ENCODE results near the gene TIPIN.
"Not testable (repeated sequence)": the region's sequence is repeated elsewhere in the genome, so short reads cannot be mapped to it uniquely, and the experiment has no call there.

TIPIN gene

DNA sequence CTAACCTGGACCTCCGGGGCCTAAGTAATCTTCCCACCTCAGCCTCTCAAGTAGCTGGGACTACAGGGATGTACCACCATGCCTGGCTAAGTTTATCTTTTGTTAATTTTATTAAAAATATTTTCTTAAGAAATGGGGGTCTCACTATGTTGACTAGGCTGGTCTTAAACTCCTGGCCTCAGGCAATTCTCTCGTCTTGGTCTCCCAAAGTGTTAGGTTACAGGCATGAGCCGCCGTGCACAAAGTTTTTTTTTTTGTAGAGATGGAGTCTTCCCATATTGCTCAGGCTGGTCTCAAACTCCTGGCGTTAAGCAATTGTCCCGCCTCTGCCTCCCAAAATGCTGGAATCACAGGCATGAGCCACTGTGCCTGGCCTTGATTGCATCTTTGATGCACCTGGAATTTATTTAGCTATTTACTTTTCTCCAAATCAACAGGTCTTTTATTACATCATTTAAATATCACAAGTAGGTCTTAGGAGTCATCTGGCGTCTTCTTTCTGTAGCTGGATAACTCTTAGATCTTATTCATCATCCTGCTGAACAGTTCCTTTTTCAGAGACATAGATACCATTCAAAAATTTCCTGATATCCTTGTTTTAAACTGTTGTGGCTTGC, 22.4 kb upstream of the TIPIN start:
- H3K27me3 ChIP-seq, result no peaks in the 10 kb centered on the region
- H3K4me3 ChIP-seq (ENCODE audit: low read depth in 1 of 2, low read length in 1 of 2), result no peak overlapping the region
- no peaks in the 10 kb centered on the region for H3K4me1 ChIP-seq (ENCODE audit: control insufficient read depth in 1 of 2, insufficient read depth in 1 of 2, low read depth in 1 of 2, low read length in 1 of 2)
- TF ChIP-seq, protein P1, sequence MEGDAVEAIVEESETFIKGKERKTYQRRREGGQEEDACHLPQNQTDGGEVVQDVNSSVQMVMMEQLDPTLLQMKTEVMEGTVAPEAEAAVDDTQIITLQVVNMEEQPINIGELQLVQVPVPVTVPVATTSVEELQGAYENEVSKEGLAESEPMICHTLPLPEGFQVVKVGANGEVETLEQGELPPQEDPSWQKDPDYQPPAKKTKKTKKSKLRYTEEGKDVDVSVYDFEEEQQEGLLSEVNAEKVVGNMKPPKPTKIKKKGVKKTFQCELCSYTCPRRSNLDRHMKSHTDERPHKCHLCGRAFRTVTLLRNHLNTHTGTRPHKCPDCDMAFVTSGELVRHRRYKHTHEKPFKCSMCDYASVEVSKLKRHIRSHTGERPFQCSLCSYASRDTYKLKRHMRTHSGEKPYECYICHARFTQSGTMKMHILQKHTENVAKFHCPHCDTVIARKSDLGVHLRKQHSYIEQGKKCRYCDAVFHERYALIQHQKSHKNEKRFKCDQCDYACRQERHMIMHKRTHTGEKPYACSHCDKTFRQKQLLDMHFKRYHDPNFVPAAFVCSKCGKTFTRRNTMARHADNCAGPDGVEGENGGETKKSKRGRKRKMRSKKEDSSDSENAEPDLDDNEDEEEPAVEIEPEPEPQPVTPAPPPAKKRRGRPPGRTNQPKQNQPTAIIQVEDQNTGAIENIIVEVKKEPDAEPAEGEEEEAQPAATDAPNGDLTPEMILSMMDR (IDR thresholded peaks at IDR 0.05), result no peak
- H3K27ac ChIP-seq, result no peak overlapping the region
- no peaks in the 10 kb centered on the region for H3K36me3 ChIP-seq
- H3K9me3 ChIP-seq, result no peaks in the 10 kb centered on the region

DNA sequence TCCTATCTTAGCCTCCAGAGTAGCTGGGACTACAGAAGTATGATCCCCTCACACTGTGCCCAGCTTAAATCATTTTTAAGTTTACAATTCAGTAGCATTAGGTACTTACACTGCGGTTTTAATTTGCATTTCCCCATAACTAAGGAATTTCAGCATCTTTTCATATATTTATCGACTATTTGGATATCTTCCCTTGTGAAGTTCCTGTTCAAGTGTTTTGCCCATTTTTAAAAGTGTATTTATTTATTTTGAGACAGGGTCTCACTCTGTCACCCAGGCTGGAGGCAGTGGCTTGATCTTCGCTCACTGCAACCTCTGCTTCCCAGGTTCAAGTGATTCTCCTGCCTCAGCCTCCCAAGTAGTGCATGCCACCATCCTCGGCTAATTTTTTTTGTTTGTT, 17.7 kb upstream of the TIPIN start:
- TF ChIP-seq, protein P1 (IDR thresholded peaks at IDR 0.05), result no peak
- H3K27me3 ChIP-seq, result no peaks in the 10 kb centered on the region
- no peak overlapping the region for H3K4me3 ChIP-seq (ENCODE audit: low read depth in 1 of 2, low read length in 1 of 2)
- H3K9me3 ChIP-seq, result no peaks in the 10 kb centered on the region
- no peak overlapping the region for H3K27ac ChIP-seq
- no peaks in the 10 kb centered on the region for H3K36me3 ChIP-seq
- H3K4me1 ChIP-seq (ENCODE audit: control insufficient read depth in 1 of 2, insufficient read depth in 1 of 2, low read depth in 1 of 2, low read length in 1 of 2), result peaks cover 7 to 11% of the 10 kb centered on the region in 2 experiments

DNA sequence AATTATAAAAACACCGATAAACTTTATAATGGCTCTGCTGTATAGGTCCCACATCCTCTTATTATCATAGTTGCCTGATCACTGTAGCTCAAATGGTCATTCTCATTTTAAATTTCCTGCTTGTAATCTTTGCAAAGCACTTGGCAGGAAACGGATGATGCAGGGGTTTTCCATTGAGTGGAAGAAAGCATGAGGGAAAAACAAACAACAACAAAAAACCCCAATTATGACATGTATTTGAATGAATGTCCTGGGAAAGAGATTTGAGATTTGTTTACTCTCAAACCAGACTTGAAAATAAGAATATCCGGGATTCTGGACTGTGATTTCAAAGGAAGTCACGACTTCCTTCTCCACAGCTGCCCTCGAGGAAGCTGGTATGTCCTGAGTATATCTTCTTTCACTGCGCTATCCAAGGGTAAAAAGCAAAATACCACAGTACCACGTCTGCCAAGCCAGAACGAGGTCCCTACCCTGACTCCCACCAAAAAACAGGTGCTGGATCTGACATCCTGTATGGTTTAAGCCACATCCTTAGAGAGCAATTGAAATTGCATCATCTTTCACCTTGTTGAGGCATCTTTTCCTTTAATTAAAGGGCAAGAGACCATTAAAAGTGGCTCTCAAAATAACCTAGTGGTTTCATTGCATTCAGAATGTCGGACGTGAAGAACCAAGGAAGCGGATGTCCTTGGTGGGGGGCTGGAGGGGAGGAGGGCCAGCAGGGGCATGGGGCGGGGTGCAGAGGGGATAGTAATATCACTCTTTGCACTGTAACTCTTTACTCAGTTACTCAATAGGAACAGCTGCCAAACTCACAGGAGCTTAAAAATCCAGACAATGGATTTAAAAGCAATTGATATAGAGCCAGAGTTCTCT, 13.5 kb upstream of the TIPIN start:
- peak overlapping the region; percentile 40 for H3K27ac ChIP-seq

DNA sequence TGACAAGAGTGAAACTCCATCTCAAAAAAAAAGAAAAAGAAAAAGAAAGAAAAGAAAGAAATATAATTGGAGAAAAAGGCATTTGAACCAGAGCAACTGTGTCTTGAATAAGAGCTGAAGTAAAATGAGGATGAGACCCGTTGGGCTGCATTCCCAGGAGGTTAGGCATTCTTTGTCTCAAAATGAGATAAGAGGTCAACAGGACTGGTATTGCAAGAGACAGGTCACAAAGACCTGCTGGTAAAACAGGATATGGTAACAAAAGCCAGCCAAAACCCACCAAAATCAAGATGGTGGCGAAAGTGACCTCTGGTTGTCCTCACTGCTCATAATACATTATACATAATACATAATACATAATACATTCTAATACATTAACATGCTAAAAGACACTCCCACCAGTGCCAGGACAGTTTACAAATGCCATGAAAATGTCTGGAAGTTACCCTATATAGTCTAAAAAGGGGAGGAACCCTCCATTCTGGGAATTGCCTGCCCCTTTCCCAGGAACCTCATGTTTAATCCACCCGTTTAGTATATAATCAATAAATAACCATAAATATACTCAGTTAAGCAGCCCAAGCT, 8.6 kb upstream of the TIPIN start:
- no peak overlapping the region for H3K4me3 ChIP-seq (ENCODE audit: low read depth in 1 of 2, low read length in 1 of 2)
- no peaks in the 10 kb centered on the region for H3K36me3 ChIP-seq
- peaks cover 5 to 6% of the 10 kb centered on the region in 2 experiments for H3K4me1 ChIP-seq (ENCODE audit: control insufficient read depth in 1 of 2, insufficient read depth in 1 of 2, low read depth in 1 of 2, low read length in 1 of 2)
- H3K27ac ChIP-seq, result no peak overlapping the region
- H3K27me3 ChIP-seq, result no peaks in the 10 kb centered on the region
- H3K9me3 ChIP-seq, result no peaks in the 10 kb centered on the region
- TF ChIP-seq, protein P1 (IDR thresholded peaks at IDR 0.05), result no peak

More for the DNA sequence above, 13.5 kb upstream of the TIPIN start:
- Histone ChIP-seq H3K4me1 (ENCODE audit: control insufficient read depth in 1 of 2, insufficient read depth in 1 of 2, low read depth in 1 of 2, low read length in 1 of 2) (peaks cover 7 to 11% of the 10 kb centered on the region in 2 experiments), H3K36me3 (no peaks in the 10 kb centered on the region), H3K9me3 (no peaks in the 10 kb centered on the region), H3K4me3 (ENCODE audit: low read depth in 1 of 2, low read length in 1 of 2) (peak overlapping the region; percentile 48 to 50), H3K27me3 (no peaks in the 10 kb centered on the region)
- TF ChIP-seq, protein P1 (IDR thresholded peaks at IDR 0.05), result no peak

DNA sequence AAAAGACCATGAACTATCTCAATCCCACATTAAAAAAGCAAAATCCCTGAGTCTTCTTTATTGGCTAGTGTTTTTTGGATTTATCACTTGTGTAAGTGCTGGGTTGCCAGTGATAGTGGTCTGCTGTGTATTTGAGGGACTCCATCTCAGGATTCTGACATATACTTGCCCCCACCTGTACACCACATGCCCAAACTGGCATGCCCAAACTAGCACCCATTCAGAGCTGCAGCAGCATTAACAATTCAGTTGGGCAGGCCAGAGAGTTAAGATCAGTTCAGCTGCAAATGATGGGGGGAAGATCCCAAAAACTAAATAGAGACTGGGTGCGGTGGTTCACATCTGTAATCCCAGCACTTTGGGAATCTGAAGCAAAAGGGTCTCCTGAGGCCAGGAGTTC, 6.3 kb upstream of the TIPIN start:
- no peak overlapping the region for H3K27ac ChIP-seq
- no peak overlapping the region for H3K4me3 ChIP-seq (ENCODE audit: low read depth in 1 of 2, low read length in 1 of 2)

DNA sequence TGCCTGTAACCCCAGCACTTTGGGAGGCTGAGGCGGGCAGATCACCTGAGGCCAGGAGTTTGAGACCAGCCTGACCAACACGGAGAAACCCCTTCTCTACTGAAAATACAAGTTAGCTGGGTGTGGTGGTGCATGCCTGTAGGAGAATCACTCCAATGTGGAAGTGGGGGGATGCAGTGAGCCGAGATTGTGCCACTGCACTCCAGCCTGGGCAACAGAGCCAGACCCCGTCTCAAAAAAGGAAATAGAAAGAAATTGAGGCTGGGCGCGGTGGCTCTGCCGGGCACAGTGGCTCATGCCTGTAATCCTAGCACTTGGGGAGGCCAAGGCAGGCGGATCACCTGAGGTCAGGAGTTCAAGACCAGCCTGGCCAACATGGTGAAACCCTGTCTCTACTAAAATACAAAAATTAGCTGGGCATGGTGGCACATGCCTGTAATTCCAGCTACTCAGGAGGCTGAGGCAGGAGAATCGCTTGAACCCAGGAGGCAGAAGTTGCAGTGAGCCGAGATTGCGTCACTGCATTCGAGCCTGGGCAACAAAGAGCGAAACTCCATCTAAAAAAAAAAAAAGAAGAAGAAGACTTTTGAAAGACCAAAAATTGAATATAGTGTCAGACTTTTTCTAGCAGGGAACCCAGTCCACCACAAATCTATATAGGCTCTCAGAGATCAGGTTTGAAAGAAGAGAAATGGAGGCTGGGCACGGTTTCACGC, 5.4 kb upstream of the TIPIN start:
- H3K27me3 ChIP-seq; H3K4me1 ChIP-seq (ENCODE audit: control insufficient read depth in 1 of 2, insufficient read depth in 1 of 2, low read depth in 1 of 2, low read length in 1 of 2); H3K27ac ChIP-seq; H3K36me3 ChIP-seq; H3K4me3 ChIP-seq (ENCODE audit: low read depth in 1 of 2, low read length in 1 of 2); H3K9me3 ChIP-seq: not testable (repeated sequence)

More for the DNA sequence above, 6.3 kb upstream of the TIPIN start:
- TF ChIP-seq, protein P1 (IDR thresholded peaks at IDR 0.05), result no peak
- Histone ChIP-seq H3K27me3 (no peaks in the 10 kb centered on the region), H3K9me3 (no peaks in the 10 kb centered on the region), H3K36me3 (no peaks in the 10 kb centered on the region), H3K4me1 (ENCODE audit: control insufficient read depth in 1 of 2, insufficient read depth in 1 of 2, low read depth in 1 of 2, low read length in 1 of 2) (no peaks in the 10 kb centered on the region)
